G401 (cell line): ENCODE data around the gene SMARCA4. TPM values are rescaled to one million over a fixed set of nuclear protein-coding genes. Genes with fewer than 3 reads are reported as not detected.
A peak's percentile ranks its signal among the peaks of the same experiment; 100 is the strongest.
"Not testable (repeated sequence)": the region's sequence is repeated elsewhere in the genome, so short reads cannot be mapped to it uniquely, and the experiment has no call there.

Experiments used
- DNase-seq: peaks from one replicate; pipeline ENCODE4 v3.0.0-alpha.2; 2015; ENCODE audit warnings: low spot score
- in situ Hi-C: cut with HindIII; loops from 2 replicates; pipeline ENCODE4 v1.10.0; 2016; ENCODE audit warnings: low sequenced_read_pairs, mixed read lengths
- total RNA-seq: library from RNA; depleted of rRNA; stranded (reverse); fragments of >200 nt; shearing (Covaris generic); gene quantifications from 2 replicates; pipeline ENCODE4 v1.2.3, GENCODE V29; 2014

SMARCA4 gene
- total RNA-seq, 1 experiment from 2014 or later = 281 TPM

GRCh38 chr19:11079999-11080398 lies 119.2 kb downstream of the SMARCA4 start:
- no peak for DNase-seq
- in situ Hi-C loops = no loop called here

- DNase-seq = no peak
- in situ Hi-C loops = no loop called here
Observed at GRCh38 chr19:11087870-11088505, 127.2 kb downstream of the SMARCA4 start.

DNA sequence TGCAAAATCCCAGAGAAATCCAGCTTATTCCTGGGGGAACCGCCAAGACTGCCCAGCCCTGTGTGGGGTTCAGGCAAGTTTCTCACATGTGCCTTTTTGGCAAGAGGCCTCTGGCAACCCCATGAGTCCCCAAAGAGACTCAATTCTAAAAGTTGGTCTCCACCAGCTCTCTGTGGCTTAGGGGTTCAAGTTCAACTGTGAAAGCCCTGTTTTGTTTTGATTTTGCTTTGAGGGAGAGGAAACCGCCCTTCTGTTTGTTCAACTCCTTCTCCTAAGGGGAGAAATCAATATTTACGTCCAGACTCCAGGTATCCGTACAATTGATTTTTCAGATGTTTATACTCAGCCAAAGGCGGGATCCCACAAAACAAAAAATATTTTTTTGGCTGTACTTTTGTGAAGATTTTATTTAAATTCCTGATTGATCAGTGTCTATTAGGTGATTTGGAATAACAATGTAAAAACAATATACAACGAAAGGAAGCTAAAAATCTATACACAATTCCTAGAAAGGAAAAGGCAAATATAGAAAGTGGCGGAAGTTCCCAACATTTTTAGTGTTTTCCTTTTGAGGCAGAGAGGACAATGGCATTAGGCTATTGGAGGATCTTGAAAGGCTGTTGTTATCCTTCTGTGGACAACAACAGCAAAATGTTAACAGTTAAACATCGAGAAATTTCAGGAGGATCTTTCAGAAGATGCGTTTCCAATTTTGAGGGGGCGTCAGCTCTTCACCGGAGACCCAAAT lies 127.8 kb downstream of the SMARCA4 start:
- DNase-seq = peak; percentile 46
- in situ Hi-C loops = no loop called here

- peak; percentile 90 for DNase-seq
- in situ Hi-C loops = no loop called here
Observed at GRCh38 chr19:11089254-11090013, 128.6 kb downstream of the SMARCA4 start, which contains the start of gene LDLR. LDLR (plus strand) TSS chr19:11089463; CDS start chr19:11089549, 86 bp downstream.

DNA sequence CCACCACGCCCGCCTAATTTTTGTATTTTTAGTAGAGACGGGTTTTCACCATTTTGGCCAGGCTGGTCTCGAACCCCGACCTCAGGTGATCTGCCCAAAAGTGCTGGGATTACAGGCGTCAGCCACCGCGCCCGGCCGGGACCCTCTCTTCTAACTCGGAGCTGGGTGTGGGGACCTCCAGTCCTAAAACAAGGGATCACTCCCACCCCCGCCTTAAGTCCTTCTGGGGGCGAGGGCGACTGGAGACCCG lies 129.1 kb downstream of the SMARCA4 start:
- DNase-seq, in situ Hi-C loops: not testable (repeated sequence)

DNA sequence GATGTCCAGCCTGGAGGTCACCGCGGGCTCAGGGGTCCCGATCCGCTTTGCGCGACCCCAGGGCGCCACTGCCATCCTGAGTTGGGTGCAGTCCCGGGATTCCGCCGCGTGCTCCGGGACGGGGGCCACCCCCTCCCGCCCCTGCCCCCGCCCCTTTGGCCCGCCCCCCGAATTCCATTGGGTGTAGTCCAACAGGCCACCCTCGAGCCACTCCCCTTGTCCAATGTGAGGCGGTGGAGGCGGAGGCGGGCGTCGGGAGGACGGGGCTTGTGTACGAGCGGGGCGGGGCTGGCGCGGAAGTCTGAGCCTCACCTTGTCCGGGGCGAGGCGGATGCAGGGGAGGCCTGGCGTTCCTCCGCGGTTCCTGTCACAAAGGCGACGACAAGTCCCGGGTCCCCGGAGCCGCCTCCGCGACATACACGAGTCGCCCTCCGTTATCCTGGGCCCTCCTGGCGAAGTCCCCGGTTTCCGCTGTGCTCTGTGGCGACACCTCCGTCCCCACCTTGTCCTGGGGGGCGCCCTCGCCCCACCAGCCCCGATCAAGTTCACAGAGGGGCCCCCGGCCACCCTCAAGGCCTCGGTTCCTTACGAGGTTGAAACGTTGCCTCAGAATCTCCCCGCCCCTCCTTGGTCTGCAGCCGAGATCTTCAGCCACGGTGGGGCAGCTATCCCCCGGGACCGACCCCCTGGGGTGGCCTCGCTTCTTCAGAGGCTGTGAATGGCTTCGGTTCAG lies 129.6 kb downstream of the SMARCA4 start:
- in situ Hi-C loops = no loop called here

DNA sequence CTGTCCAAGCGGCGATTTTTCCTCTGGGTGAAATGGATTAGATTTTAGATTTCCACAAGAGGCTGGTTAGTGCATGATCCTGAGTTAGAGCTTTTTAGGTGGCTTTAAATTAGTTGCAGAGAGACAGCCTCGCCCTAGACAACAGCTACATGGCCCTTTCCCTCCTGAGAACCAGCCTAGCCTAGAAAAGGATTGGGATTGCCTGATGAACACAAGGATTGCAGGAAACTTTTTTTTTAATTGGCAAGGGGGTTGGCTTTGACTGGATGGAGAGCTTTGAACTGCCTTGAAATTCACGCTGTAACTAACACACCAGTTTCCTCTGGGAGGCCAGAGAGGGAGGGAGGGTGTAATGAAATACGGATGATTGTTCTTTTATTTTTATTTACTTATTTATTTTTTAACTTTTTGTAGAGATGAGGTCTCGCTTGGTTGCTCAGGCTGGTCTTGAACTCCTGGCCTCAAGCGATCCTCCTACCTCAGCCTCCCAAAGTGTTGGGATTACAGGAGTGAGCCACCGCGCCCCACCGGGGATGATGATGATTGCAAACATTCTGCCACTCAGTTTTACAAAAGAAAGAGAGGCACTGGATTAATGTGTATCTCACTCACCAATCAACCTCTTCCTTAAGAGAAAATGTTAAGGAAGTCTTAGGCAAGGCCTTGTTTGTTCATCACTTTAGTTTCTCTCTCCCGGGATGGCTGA lies 130.3 kb downstream of the SMARCA4 start:
- DNase-seq = peak; percentile 38
- in situ Hi-C loops = no loop called here

More for the DNA sequence above, 129.6 kb downstream of the SMARCA4 start:
- peak; percentile 98 for DNase-seq

- in situ Hi-C loops = no loop called here
Observed at GRCh38 chr19:11091703-11092153, 130.9 kb downstream of the SMARCA4 start.

GRCh38 chr19:11092181-11092538 lies 131.3 kb downstream of the SMARCA4 start:
- peak; percentile 34 for DNase-seq
- in situ Hi-C loops = no loop called here

More at GRCh38 chr19:11091703-11092153, 130.9 kb downstream of the SMARCA4 start:
- peak; percentile 54 for DNase-seq

DNA sequence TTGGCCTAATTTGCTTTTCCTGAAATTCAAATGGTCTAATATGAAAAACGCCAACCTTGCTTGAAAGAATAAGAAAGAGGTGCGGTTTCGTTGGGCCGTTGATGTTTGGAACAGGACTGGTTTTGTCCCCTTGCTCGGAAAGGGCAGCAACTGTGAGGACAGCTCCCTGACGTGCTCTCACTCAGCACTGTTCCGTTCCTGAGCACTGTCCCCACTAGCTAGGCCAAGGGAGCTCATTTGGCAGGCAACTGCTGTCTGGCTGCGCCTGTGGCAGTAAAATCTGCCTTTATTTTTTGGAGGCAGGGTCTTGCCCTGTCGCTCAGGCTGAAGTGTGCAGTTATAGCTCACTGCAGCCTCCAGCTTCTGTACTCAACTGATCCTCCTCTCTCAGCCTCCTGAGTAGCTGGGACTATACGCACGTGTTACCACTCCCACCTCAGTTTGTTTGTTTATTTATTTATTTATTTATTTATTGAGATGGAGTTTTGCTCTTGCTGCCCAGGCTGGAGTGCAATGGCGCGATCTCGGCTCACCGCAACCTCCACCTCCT lies 132.9 kb downstream of the SMARCA4 start:
- in situ Hi-C loops = no loop called here
- peak; percentile 50 for DNase-seq

DNA sequence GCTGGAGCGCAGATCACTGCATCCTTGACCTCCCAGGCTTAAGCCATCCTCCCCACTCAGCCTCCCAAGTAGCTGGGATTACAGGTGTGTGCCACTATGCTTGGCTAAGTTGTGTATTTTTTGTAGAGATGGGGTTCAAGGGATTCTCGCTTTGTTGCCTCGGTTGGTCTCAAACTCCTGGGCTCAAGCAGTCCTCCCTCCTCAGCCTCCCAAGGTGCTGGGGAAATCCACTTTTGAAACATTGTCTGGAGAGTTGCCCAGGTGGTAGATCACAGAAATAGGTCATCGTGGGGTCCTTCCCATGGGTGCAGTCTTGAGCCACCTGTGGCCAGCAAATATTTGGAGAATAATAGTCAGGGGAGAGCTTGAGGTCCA lies 133.7 kb downstream of the SMARCA4 start:
- no peak for DNase-seq
- in situ Hi-C loops = no loop called here

DNA sequence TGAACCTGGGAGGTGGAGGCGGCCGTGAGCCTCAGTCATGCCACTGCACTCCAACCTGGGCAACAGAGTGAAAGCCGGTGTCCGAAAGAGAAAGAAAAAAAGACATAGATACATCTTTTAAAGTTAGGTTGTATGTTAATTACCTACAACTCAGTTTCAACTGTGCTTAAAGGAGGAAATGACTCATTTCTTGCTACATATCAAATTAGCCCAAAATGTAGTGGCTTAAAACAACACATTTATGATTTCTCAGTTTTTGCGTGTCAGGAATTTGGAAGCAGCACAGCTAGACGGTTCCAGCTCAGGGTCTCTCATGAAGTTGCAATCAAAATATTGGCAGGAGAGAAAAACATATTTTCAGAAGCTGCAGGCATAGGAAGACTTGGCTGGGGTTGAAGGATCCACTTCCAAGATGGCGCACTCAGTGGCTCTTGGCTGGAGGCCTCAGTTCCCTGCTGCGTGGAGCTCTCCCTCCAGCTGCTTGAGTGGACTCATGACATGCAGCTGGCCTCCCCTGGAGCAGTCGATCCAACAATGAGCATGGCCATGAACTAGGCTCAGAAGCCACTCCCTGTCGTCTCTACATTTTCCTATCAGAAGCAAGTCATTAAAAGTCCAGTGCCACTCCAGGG lies 135.5 kb downstream of the SMARCA4 start:
- in situ Hi-C loops = no loop called here
- peak; percentile 35 for DNase-seq

GRCh38 chr19:11097367-11097766 lies 136.5 kb downstream of the SMARCA4 start:
- in situ Hi-C loops, DNase-seq: not testable (repeated sequence)

DNA sequence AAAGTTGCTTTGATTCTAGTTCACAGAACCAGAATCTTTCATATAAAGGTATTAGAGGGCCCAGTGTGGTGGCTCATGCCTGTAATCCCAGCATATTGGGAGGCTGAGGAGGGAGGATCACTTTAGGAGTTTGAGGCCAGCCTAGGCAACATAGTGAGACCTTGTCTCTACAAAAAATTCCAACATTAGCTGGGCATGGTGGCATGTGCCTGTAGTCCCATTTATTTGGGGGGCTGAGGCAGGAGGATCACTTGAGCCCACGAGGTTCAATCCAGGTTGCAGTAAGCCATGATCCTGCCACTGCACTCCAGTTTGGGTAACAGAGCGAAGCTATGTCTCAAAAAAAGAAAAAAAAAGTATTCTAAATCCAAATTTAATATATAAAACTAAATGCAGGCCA lies 137.5 kb downstream of the SMARCA4 start:
- DNase-seq = no peak
- in situ Hi-C loops = no loop called here

- in situ Hi-C loops = no loop called here
- no peak for DNase-seq
Observed at GRCh38 chr19:11098861-11099260, 138.0 kb downstream of the SMARCA4 start.

DNA sequence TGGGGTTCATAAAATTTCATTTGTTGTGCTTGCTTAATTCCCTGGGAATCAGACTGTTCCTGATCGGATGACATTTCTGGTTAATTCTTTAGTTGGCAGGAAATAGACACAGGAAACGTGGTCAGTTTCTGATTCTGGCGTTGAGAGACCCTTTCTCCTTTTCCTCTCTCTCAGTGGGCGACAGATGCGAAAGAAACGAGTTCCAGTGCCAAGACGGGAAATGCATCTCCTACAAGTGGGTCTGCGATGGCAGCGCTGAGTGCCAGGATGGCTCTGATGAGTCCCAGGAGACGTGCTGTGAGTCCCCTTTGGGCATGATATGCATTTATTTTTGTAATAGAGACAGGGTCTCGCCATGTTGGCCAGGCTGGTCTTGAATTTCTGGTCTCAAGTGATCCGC lies 139.2 kb downstream of the SMARCA4 start:
- DNase-seq = no peak
- in situ Hi-C loops = no loop called here

DNA sequence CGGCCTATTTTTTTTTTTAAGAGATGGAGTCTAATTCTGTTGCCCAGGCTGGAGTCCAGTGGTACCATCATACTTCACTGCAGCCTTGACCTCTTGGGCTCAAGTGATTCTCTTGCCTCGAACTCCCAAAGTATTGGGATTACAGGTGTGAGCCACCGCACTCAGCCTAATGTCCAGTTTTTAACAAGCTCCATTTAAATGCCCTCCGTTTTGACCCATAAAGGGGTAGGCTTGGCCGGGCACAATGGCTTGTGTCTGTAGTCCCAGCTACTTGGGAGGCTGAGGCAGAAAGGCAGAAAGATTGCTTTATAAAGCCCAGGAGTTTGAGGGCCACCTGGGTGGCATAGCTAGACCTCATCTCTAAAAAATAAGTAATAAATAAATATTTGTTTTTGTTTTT lies 140.2 kb downstream of the SMARCA4 start:
- DNase-seq = no peak
- in situ Hi-C loops = no loop called here

- DNase-seq = no peak
- in situ Hi-C loops = no loop called here
Observed at GRCh38 chr19:11102944-11103343, 142.1 kb downstream of the SMARCA4 start.
